GM23338 (cell line): ENCODE measurements around the gene GREB1L. TPM values are rescaled to one million over a fixed set of nuclear protein-coding genes. Genes with fewer than 3 reads are reported as not detected.

Experiments used
- ATAC-seq: fragments of 200-7000 bp; cut with Tn5 transposase; 3 replicates; pipeline ENCODE4 v1.9.1; 2020
- DNase-seq: peaks from one replicate; pipeline ENCODE4 v3.0.0-alpha.2; 2015; ENCODE audit warnings: low spot score
- H2AFZ ChIP-seq: fragments of 200-600 bp; sonication (generic); 2 replicates; pipeline ENCODE4 v1.8.0; 2016; ENCODE audit warnings: antibody characterized with exemption, mild to moderate bottlenecking, moderate library complexity
- H3F3A ChIP-seq: fragments of 200-600 bp; sonication (generic); replicated peaks from 2 replicates; pipeline ENCODE4 v1.8.0; 2017; ENCODE audit warnings: antibody characterized with exemption, mixed run types, low read depth
- H3K27ac ChIP-seq: fragments of 200-600 bp; sonication (generic); 2 replicates; pipeline ENCODE4 v1.6.1; 2016; ENCODE audit warnings: low read depth
- H3K27me3 ChIP-seq: fragments of 200-600 bp; sonication (generic); 2 replicates; pipeline ENCODE4 v1.8.0; 2016; ENCODE audit warnings: mild to moderate bottlenecking, mixed run types, moderate library complexity; ENCODE audit not compliant: insufficient read depth
- H3K36me3 ChIP-seq: fragments of 200-600 bp; sonication (generic); 2 replicates; pipeline ENCODE4 v1.8.0; 2016; ENCODE audit warnings: mild to moderate bottlenecking; ENCODE audit not compliant: insufficient read depth
- H3K4me1 ChIP-seq: fragments of 200-600 bp; sonication (generic); 2 replicates; pipeline ENCODE4 v1.8.0; 2016; ENCODE audit warnings: mild to moderate bottlenecking, moderate library complexity; ENCODE audit not compliant: insufficient read depth
- H3K4me2 ChIP-seq: fragments of 200-600 bp; sonication (generic); 2 replicates; pipeline ENCODE4 v1.7.1; 2017; ENCODE audit warnings: mixed run types
- H3K4me3 ChIP-seq: fragments of 200-600 bp; sonication (generic); 2 replicates; pipeline ENCODE4 v1.6.1; 2016; ENCODE audit warnings: mixed run types
- H3K79me2 ChIP-seq: fragments of 200-600 bp; sonication (generic); replicated peaks from 2 replicates; pipeline ENCODE4 v1.8.0; 2017; ENCODE audit warnings: mild to moderate bottlenecking; ENCODE audit not compliant: insufficient read depth
- H3K9me2 ChIP-seq: fragments of 200-600 bp; sonication (generic); 2 replicates; pipeline ENCODE4 v1.8.0; 2017; ENCODE audit not compliant: insufficient read depth
- H4K20me1 ChIP-seq: fragments of 200-600 bp; sonication (generic); replicated peaks from 2 replicates; pipeline ENCODE4 v1.8.0; 2017; ENCODE audit warnings: mild to moderate bottlenecking; ENCODE audit not compliant: insufficient read depth
- H3K27ac Mint-ChIP-seq: 2 replicates; pipeline ENCODE4 v1.8.0; 2020; ENCODE audit warnings: inconsistent platforms, mild to moderate bottlenecking, moderate library complexity, mixed read lengths
- H3K27me3 Mint-ChIP-seq: 3 replicates; pipeline ENCODE4 v1.8.0; 2022; ENCODE audit warnings: low read depth, mild to moderate bottlenecking, moderate library complexity, mixed read lengths, inconsistent platforms; ENCODE audit not compliant: insufficient read depth, poor library complexity
- H3K36me3 Mint-ChIP-seq: 3 replicates; pipeline ENCODE4 v1.8.0; 2021; ENCODE audit warnings: low read depth, mild to moderate bottlenecking, inconsistent platforms, moderate library complexity, mixed read lengths
- H3K4me1 Mint-ChIP-seq: 3 replicates; pipeline ENCODE4 v1.8.0; 2020; ENCODE audit warnings: mild to moderate bottlenecking, inconsistent platforms, mixed read lengths
- H3K4me3 Mint-ChIP-seq: 3 replicates; pipeline ENCODE4 v1.8.0; 2021; ENCODE audit warnings: moderate library complexity, mild to moderate bottlenecking, inconsistent platforms, mixed read lengths
- H3K9me3 Mint-ChIP-seq: 3 replicates; pipeline ENCODE4 v1.8.0; 2020; ENCODE audit warnings: moderate library complexity, mild to moderate bottlenecking, inconsistent platforms, mixed read lengths
- CREB1 ChIP-seq: fragments of 250-450 bp; sonication (Bioruptor Pico); IDR thresholded peaks from 2 replicates; pipeline ENCODE4 v1.5.0; 2020; ENCODE audit warnings: low read depth, mild to moderate bottlenecking, moderate library complexity
- CTCF ChIP-seq, 2 experiments: fragments of 200-600 bp in 1 of 2; sonication (generic) in 1 of 2; conservative IDR thresholded peaks; 2 replicates each; pipeline versions ENCODE4 v1.5.1 to v1.6.1; 2016 to 2017; ENCODE audit warnings: antibody characterized with exemption in 2 of 2, low read depth in 2 of 2, mild to moderate bottlenecking in 2 of 2, moderate library complexity in 1 of 2
- EZH2 ChIP-seq: fragments of 200-600 bp; sonication (generic); IDR thresholded peaks from one replicate; pipeline ENCODE4 v1.8.0; 2017; ENCODE audit warnings: antibody characterized with exemption, mild to moderate bottlenecking, low read depth; ENCODE audit not compliant: unreplicated experiment
- EZH2phosphoT487 ChIP-seq: fragments of 200-600 bp; sonication (generic); IDR thresholded peaks from one replicate; pipeline ENCODE4 v1.8.1; 2018; ENCODE audit warnings: antibody characterized with exemption; ENCODE audit not compliant: unreplicated experiment
- JUNB ChIP-seq: IDR thresholded peaks from one replicate; pipeline ENCODE4 v1.6.1; 2016; ENCODE audit warnings: antibody characterized with exemption; ENCODE audit not compliant: unreplicated experiment
- NANOG ChIP-seq: IDR thresholded peaks from 2 replicates; pipeline ENCODE4 v1.6.1; 2016; ENCODE audit warnings: antibody characterized with exemption, borderline replicate concordance
- POLR2AphosphoS5 ChIP-seq: IDR thresholded peaks from 2 replicates; pipeline ENCODE4 v1.6.1; 2016; ENCODE audit warnings: antibody characterized with exemption, low read depth
- STAT1 ChIP-seq: IDR thresholded peaks from one replicate; pipeline ENCODE4 v1.6.1; 2016; ENCODE audit warnings: antibody characterized with exemption; ENCODE audit not compliant: unreplicated experiment
- ZNF114 ChIP-seq: fragments of 250-450 bp; sonication (Bioruptor Pico); IDR thresholded peaks from 2 replicates; pipeline ENCODE4 v1.5.0; 2020; ENCODE audit warnings: mild to moderate bottlenecking, moderate library complexity
- ZNF331 ChIP-seq: fragments of 250-450 bp; sonication (Bioruptor Pico); IDR thresholded peaks from 2 replicates; pipeline ENCODE4 v1.5.0; 2020; ENCODE audit warnings: low read depth, mild to moderate bottlenecking, moderate library complexity
- long read RNA-seq: library from polyadenylated mRNA; unstranded; transcript quantifications from one replicate; pipeline ENCODE4 v2.0.0, GENCODE V29; 2020; ENCODE audit not compliant: unreplicated experiment
- polyA plus RNA-seq: library from polyadenylated mRNA; unstranded; fragments of >200 nt; fragmentation: Nextera tagmentation; extraction: Ambion mirVana; gene quantifications from 2 replicates; pipeline ENCODE4 v1.2.1, GENCODE V29; 2016
- total RNA-seq: library from RNA; depleted of rRNA; stranded (reverse); fragments of >200 nt; shearing (Covaris generic); gene quantifications from 2 replicates; pipeline ENCODE4 v1.2.3, GENCODE V29; 2014; rRNA removed
- TF ChIP-seq, protein P1 (sequence below): IDR thresholded peaks from 2 replicates; pipeline ENCODE4 v1.6.1; 2016; ENCODE audit warnings: antibody characterized with exemption

Gene GREB1L
- total RNA-seq (0.03 TPM in 1 of 2 replicates, not detected in the other), polyA plus RNA-seq (0.21 and 0.29 TPM in 2 replicates)
- long read RNA-seq, result 0 reads

DNA sequence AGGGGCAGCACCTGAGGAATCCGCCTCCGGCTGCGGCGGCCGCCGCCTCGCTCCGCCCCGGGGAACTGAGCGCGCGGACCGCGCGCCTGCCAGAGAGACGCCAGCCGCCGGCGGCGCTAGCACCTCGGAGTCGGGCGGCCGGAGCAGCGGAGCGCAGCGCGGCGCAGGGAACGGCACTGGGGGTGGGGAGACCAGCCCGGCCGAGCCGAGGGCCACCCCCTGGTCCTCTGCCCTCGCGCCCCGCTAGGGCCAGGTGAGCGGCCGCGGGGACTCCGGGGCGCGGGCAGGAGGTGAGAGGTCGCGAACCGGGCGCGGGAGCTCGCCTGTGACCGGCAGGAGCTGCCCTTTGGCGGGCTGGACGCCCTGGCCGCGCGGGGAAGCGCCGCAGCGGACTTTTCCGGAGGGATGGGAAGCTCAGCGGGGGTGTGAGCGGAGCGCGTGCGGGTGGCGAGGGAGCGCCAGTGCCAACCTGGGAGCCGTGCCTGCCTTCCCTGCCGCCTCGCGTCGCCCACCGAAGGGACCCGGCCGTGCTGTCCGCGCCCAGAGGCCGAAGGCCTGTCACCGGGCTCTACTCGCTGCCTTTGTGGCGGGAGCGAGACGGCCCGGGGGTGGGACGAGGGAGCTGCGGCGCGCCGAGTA, at the start of gene GREB1L:
TSS of gene GREB1L (plus strand) at position 92 of the 639 bp plus-strand sequence. CDS start 141,287 bp downstream, outside the sequence.
- peak within 1 kb of the TSS; percentile 90 for H2AFZ ChIP-seq

GRCh38 chr18:21192308-21192624, 49.8 kb upstream of the GREB1L start:
- H3K9me2 ChIP-seq, result no peaks in the 10 kb centered on the region
- no peaks in the 10 kb centered on the region for H3K79me2 ChIP-seq
- no peaks in the 10 kb centered on the region for H3K4me1 Mint-ChIP-seq
- no peaks in the 10 kb centered on the region for H3K36me3 Mint-ChIP-seq
- no peak overlapping the region for H3K4me2 ChIP-seq
- no peak overlapping the region for H3K4me3 ChIP-seq
- no peak for DNase-seq
- H3K27me3 ChIP-seq, result no peaks in the 10 kb centered on the region
- no peak overlapping the region for H2AFZ ChIP-seq
- H3K27me3 Mint-ChIP-seq, result peaks cover 4% of the 10 kb centered on the region
- H4K20me1 ChIP-seq, result no peaks in the 10 kb centered on the region
- H3K36me3 ChIP-seq, result no peaks in the 10 kb centered on the region
- no peaks in the 10 kb centered on the region for H3K4me1 ChIP-seq
- H3F3A ChIP-seq, result no peaks in the 10 kb centered on the region
- H3K27ac Mint-ChIP-seq, result no peak overlapping the region
- no peak overlapping the region for H3K27ac ChIP-seq
- no peaks in the 10 kb centered on the region for H3K9me3 Mint-ChIP-seq
- no peak for ATAC-seq
- no peak overlapping the region for H3K4me3 Mint-ChIP-seq
- no peak for TF ChIP-seq EZH2phosphoT487
- TF ChIP-seq JUNB, result no peak
- TF ChIP-seq STAT1, result no peak
- no peak for TF ChIP-seq NANOG
- no peak for TF ChIP-seq POLR2AphosphoS5
- TF ChIP-seq ZNF331, result no peak
- TF ChIP-seq EZH2, result no peak
- TF ChIP-seq CREB1 (CRISPR knock-in tag), result no peak
- TF ChIP-seq CTCF (conservative IDR thresholded peaks at IDR 0.05; ENCODE audit: low read depth in 2 of 2), result no peak
- no peak for TF ChIP-seq ZNF114
- TF ChIP-seq, protein P1, sequence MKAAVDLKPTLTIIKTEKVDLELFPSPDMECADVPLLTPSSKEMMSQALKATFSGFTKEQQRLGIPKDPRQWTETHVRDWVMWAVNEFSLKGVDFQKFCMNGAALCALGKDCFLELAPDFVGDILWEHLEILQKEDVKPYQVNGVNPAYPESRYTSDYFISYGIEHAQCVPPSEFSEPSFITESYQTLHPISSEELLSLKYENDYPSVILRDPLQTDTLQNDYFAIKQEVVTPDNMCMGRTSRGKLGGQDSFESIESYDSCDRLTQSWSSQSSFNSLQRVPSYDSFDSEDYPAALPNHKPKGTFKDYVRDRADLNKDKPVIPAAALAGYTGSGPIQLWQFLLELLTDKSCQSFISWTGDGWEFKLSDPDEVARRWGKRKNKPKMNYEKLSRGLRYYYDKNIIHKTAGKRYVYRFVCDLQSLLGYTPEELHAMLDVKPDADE, result no peak

More for the DNA sequence above, at the start of gene GREB1L:
- Histone ChIP-seq H3K9me2 (no peaks in the 10 kb centered on the region), H3K79me2 (no peaks in the 10 kb centered on the region), H3K36me3 (no peaks in the 10 kb centered on the region), H3K4me2 (peak within 1 kb of the TSS; percentile 85), H3K4me3 (peak within 1 kb of the TSS; percentile 70), H3K4me1 (peaks cover 18% of the 10 kb centered on the region), H4K20me1 (peaks cover 21% of the 10 kb centered on the region), H3F3A (no peaks in the 10 kb centered on the region), H3K27me3 (peaks cover 98% of the 10 kb centered on the region), H3K27ac (no peak within 1 kb of the TSS)
- TF ChIP-seq EZH2 (peak; percentile 60), ZNF114 (no peak), CTCF (conservative IDR thresholded peaks at IDR 0.05; ENCODE audit: low read depth in 2 of 2) (peak in 1 of 2 experiments; percentile 33; a peak in 2 of 4 replicates)
- Mint-ChIP-seq H3K36me3 (no peaks in the 10 kb centered on the region; the same call in 2 of the 3 replicates), H3K9me3 (no peaks in the 10 kb centered on the region), H3K27me3 (peaks cover 74% of the 10 kb centered on the region), H3K27ac (no peak within 1 kb of the TSS), H3K4me3 (peak within 1 kb of the TSS; percentile 70), H3K4me1 (peaks cover 10% of the 10 kb centered on the region)
- DNase-seq (peak; percentile 80), ATAC-seq (peak; percentile 92)
